A549 (cell line): ENCODE results near the gene KRT71. TPM values are rescaled to one million over a fixed set of nuclear protein-coding genes. Genes with fewer than 3 reads are reported as not detected.

Experiments used
- ATAC-seq, 2 experiments: fragments of 200-7000 bp in 1 of 2; fragments of >200 bp in 1 of 2; cut with Nextera tagmentation in 1 of 2; cut with Tn5 transposase in 1 of 2; 3 replicates each; pipeline versions ENCODE4 v1.8.0 to v1.9.1; 2018 to 2020; ENCODE audit warnings: mild to moderate bottlenecking in 1 of 2, moderate library complexity in 1 of 2
- CTCF ChIA-PET: fragments of 300-600 bp; sonication (Branson Sonifier 250); formaldehyde crosslinking; extraction: SDS; loops from one replicate; lab custom pipeline; 2021; ENCODE audit warnings: antibody characterized with exemption, inconsistent platforms; lab: Yijun Ruan, JAX
- POLR2A ChIA-PET: fragments of 350-600 bp; formaldehyde crosslinking; extraction: SDS; loops from one replicate; lab custom pipeline; 2021; ENCODE audit warnings: antibody characterized with exemption, inconsistent platforms; lab: Yijun Ruan, JAX
- DNase-seq, 2 experiments: peaks; one replicate each; pipeline versions ENCODE4 v3.0.0 to v3.0.0-alpha.2; 2011 to 2016; ENCODE audit warnings: low read depth in 1 of 2, low spot score in 1 of 2
- FAIRE-seq: peaks from 2 replicates; lab custom pipeline; 2011; peaks lifted over from hg19 to GRCh38; lab: Jason Lieb, UNC
- H3K27ac ChIP-seq, 2 experiments: fragments of >200 bp; sonication (Bioruptor Twin); formaldehyde crosslinking; 3 replicates each; pipeline ENCODE4 v1.5.1; 2016 to 2017
- H3K4me1 ChIP-seq: fragments of >200 bp; sonication (Bioruptor Twin); formaldehyde crosslinking; 3 replicates; pipeline ENCODE4 v1.6.1; 2016
- H3K4me2 ChIP-seq: fragments of >200 bp; sonication (Bioruptor Twin); formaldehyde crosslinking; 3 replicates; pipeline ENCODE4 v1.6.1; 2016
- H3K4me3 ChIP-seq: fragments of >200 bp; sonication (Bioruptor Twin); formaldehyde crosslinking; 3 replicates; pipeline ENCODE4 v1.5.1; 2016
- H3K9me3 ChIP-seq: fragments of >200 bp; sonication (Bioruptor Twin); formaldehyde crosslinking; 3 replicates; pipeline ENCODE4 v1.6.1; 2016
- ATOH8 ChIP-seq: fragments of 250-450 bp; sonication (Bioruptor Pico); IDR thresholded peaks from 2 replicates; pipeline ENCODE4 v1.5.0; 2020; ENCODE audit warnings: low read depth, mild to moderate bottlenecking, moderate library complexity
- CBX2 ChIP-seq: fragments of 200-600 bp; sonication (generic); IDR thresholded peaks from 2 replicates; pipeline ENCODE4 v1.6.1; 2016; ENCODE audit warnings: low read depth, mild to moderate bottlenecking, borderline replicate concordance
- CBX8 ChIP-seq: fragments of 200-600 bp; sonication (generic); IDR thresholded peaks from 2 replicates; pipeline ENCODE4 v1.6.1; 2016
- CEBPB ChIP-seq, 2 experiments: fragments of >200 bp in 1 of 2; sonication (Bioruptor Twin) in 1 of 2; formaldehyde crosslinking in 1 of 2; IDR thresholded peaks; 2 replicates each; pipeline ENCODE4 v1.6.1; 2012 to 2016
- EHMT2 ChIP-seq: fragments of 200-600 bp; sonication (generic); IDR thresholded peaks from 2 replicates; pipeline ENCODE4 v1.6.1; 2016; ENCODE audit warnings: antibody characterized with exemption, low read depth, mild to moderate bottlenecking, moderate library complexity
- EP300 ChIP-seq, 2 experiments: fragments of >200 bp; sonication (Bioruptor Twin); formaldehyde crosslinking; IDR thresholded peaks; 2 replicates in 1 of 2; 3 replicates in 1 of 2; pipeline ENCODE4 v1.6.1; 2016 to 2017
- FOSB ChIP-seq: fragments of 250-450 bp; sonication (Bioruptor Pico); IDR thresholded peaks from 2 replicates; pipeline ENCODE4 v1.5.0; 2020; ENCODE audit warnings: mild to moderate bottlenecking, moderate library complexity
- FOXS1 ChIP-seq: fragments of 250-450 bp; sonication (Bioruptor Pico); IDR thresholded peaks from 2 replicates; pipeline ENCODE4 v1.5.0; 2020; ENCODE audit warnings: mild to moderate bottlenecking, moderate library complexity
- GATA3 ChIP-seq: IDR thresholded peaks from 2 replicates; pipeline ENCODE4 v1.6.1; 2012; ENCODE audit warnings: borderline replicate concordance
- JUN ChIP-seq, 2 experiments: fragments of >200 bp; sonication (Bioruptor Twin); formaldehyde crosslinking; IDR thresholded peaks; 2 replicates in 1 of 2; 3 replicates in 1 of 2; pipeline ENCODE4 v1.6.1; 2016 to 2017
- KDM5A ChIP-seq: fragments of 200-600 bp; sonication (generic); IDR thresholded peaks from 2 replicates; pipeline ENCODE4 v1.6.1; 2016; ENCODE audit warnings: antibody characterized with exemption, mild to moderate bottlenecking
- MAFK ChIP-seq: fragments of 450-650 bp; IDR thresholded peaks from 2 replicates; pipeline ENCODE4 v1.6.1; 2014; ENCODE audit not compliant: partially characterized antibody
- MAZ ChIP-seq: fragments of 150-350 bp; IDR thresholded peaks from 2 replicates; pipeline ENCODE4 v1.6.1; 2014; ENCODE audit warnings: antibody characterized with exemption, low read depth, low read length, borderline replicate concordance
- NFE2L2 ChIP-seq: fragments of 150-350 bp; conservative IDR thresholded peaks from 2 replicates; pipeline ENCODE4 v1.6.1; 2014; ENCODE audit warnings: low read length
- NPAS2 ChIP-seq: fragments of 250-450 bp; sonication (Bioruptor Pico); IDR thresholded peaks from 2 replicates; pipeline ENCODE4 v1.8.0; 2022; ENCODE audit warnings: mild to moderate bottlenecking, moderate library complexity, borderline replicate concordance
- POLR2A ChIP-seq: IDR thresholded peaks from 2 replicates; pipeline ENCODE4 v1.6.1; 2012; ENCODE audit warnings: mild to moderate bottlenecking, low read length
- POLR2AphosphoS2 ChIP-seq: conservative IDR thresholded peaks from 2 replicates; pipeline ENCODE4 v1.6.1; 2012; ENCODE audit warnings: low read length, improper control_type of control experiment, inconsistent platforms
- RAD21 ChIP-seq, 2 experiments: fragments of >200 bp in 1 of 2; sonication (Bioruptor Twin) in 1 of 2; formaldehyde crosslinking in 1 of 2; IDR thresholded peaks in 1 of 2; conservative IDR thresholded peaks in 1 of 2; 2 replicates in 1 of 2; 3 replicates in 1 of 2; pipeline ENCODE4 v1.6.1; 2012 to 2018; ENCODE audit warnings: inconsistent platforms in 1 of 2
- RARB ChIP-seq: fragments of 250-450 bp; sonication (Bioruptor Pico); IDR thresholded peaks from 2 replicates; pipeline ENCODE4 v1.8.0; 2021; ENCODE audit warnings: mild to moderate bottlenecking, moderate library complexity
- RCOR1 ChIP-seq: fragments of 150-350 bp; IDR thresholded peaks from 2 replicates; pipeline ENCODE4 v1.6.1; 2014; ENCODE audit warnings: antibody characterized with exemption, low read length, low read depth
- RFX5 ChIP-seq: fragments of 450-650 bp; IDR thresholded peaks from 2 replicates; pipeline ENCODE4 v1.7.1; 2014; ENCODE audit warnings: antibody characterized with exemption, mild to moderate bottlenecking, moderate library complexity
- RNF2 ChIP-seq: fragments of 200-600 bp; sonication (generic); IDR thresholded peaks from 2 replicates; pipeline ENCODE4 v1.6.1; 2016; ENCODE audit warnings: low read depth, mild to moderate bottlenecking, antibody characterized with exemption, moderate library complexity, borderline replicate concordance
- WGBS: methylation state at CpG from one replicate; pipeline ENCODE4 v1.1.6; 2017; ENCODE audit errors: missing lambda C conversion rate; 5-methylcytosine and 5-hydroxymethylcytosine counted together
- polyA plus RNA-seq, 4 experiments: library from polyadenylated mRNA; depleted of rRNA in 3 of 4; stranded (reverse); fragments of >200 nt; fragmentation: RNase III in 1 of 4; extraction: RNeasy Plus Mini Kit Qiagen cat#74134 plus additional on column Dnase treatment in 1 of 4; gene quantifications; 2 replicates in 3 of 4; 3 replicates in 1 of 4; pipeline ENCODE4 v1.2.3, GENCODE V29; 2011 to 2017
- TF ChIP-seq, protein P1 (sequence below): fragments of 450-650 bp; IDR thresholded peaks from 2 replicates; pipeline ENCODE4 v1.6.1; 2014; ENCODE audit warnings: antibody characterized with exemption
- TF ChIP-seq, protein P2 (sequence below): fragments of 250-450 bp; sonication (Bioruptor Pico); IDR thresholded peaks from 2 replicates; pipeline ENCODE4 v1.5.0; 2021; ENCODE audit warnings: mild to moderate bottlenecking, moderate library complexity, borderline replicate concordance

Gene KRT71
- polyA plus RNA-seq, 2 of the 4 experiments (the other 2 are of a cell fraction) = not detected

- ChIA-PET POLR2A (no interaction called here), CTCF (interaction anchor here (0.9 to 5.3 kb wide), 7 partner anchors 8 to 435 kb away, joined by 3 to 39 read pairs (median 5); no protein-coding TSS in a partner anchor)
- no peaks in the 10 kb centered on the region for H3K4me1 ChIP-seq
- ATAC-seq (no peak), DNase-seq (no peak), FAIRE-seq (no peak)
- H3K4me2 ChIP-seq = no peak overlapping the region
- WGBS = 89% methylated on average over 9 of the region's 9 CpGs
- no peak overlapping the region for H3K27ac ChIP-seq
- H3K9me3 ChIP-seq = no peaks in the 10 kb centered on the region
- TF ChIP-seq CBX8 = no peak
- TF ChIP-seq JUN (IDR thresholded peaks at IDR 0.05) = no peak
- no peak for TF ChIP-seq GATA3
- no peak for TF ChIP-seq MAZ
- TF ChIP-seq, all 56 proteins: peak for 0
- no peak overlapping the region for H3K4me3 ChIP-seq
These were observed 22.3 kb upstream of the KRT71 start for GRCh38 chr12:52575256-52575655.

DNA sequence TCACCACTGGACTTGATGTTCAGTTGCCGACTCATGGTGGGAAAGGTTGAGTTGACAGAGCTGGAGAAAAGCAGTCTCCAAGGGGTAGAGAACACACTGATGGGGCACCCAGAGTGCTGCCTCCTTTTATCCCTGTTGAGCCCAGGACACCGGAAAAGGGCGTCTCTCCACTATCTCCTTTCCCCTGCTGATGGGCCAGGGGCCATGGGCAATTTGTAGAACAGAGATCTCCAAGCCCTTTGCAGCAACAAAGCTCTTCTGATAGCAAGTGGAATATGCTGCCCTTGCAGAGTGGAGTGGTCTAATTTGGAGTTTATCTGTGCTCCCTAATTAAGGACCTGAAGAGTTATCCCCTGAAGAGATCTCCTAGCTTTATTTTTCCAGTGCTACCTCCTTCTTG is 20.8 kb upstream of the KRT71 start, which contains the start of gene KRT74:
Gene KRT74 (minus strand): TSS at position 101 of the 400 bp plus-strand sequence. CDS start 66 bp downstream, at position 35.
- no peak for TF ChIP-seq GATA3
- no peak for TF ChIP-seq RFX5
- no peak for TF ChIP-seq RAD21 (conservative IDR thresholded peaks at IDR 0.05 in 1 of 2, IDR thresholded peaks at IDR 0.05 in 1 of 2)
- TF ChIP-seq CBX8 = no peak
- TF ChIP-seq, protein P1, sequence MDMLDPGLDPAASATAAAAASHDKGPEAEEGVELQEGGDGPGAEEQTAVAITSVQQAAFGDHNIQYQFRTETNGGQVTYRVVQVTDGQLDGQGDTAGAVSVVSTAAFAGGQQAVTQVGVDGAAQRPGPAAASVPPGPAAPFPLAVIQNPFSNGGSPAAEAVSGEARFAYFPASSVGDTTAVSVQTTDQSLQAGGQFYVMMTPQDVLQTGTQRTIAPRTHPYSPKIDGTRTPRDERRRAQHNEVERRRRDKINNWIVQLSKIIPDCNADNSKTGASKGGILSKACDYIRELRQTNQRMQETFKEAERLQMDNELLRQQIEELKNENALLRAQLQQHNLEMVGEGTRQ = no peak
- TF ChIP-seq FOSB (CRISPR knock-in tag) = no peak
- no peak for TF ChIP-seq EHMT2
- no peak for TF ChIP-seq KDM5A
- no peak for TF ChIP-seq NFE2L2
- no peak for TF ChIP-seq RARB
- no peak for TF ChIP-seq POLR2A
- no peak for TF ChIP-seq NPAS2 (CRISPR knock-in tag)
- no peak for TF ChIP-seq ATOH8
- TF ChIP-seq POLR2AphosphoS2 = no peak
- TF ChIP-seq MAFK = no peak
- no peak for TF ChIP-seq FOXS1 (CRISPR knock-in tag)
- no peak for TF ChIP-seq RNF2
- no peak for TF ChIP-seq RCOR1
- no peak for TF ChIP-seq CEBPB (IDR thresholded peaks at IDR 0.05)
- Histone ChIP-seq H3K9me3 (no peaks in the 10 kb centered on the region), H3K4me1 (no peaks in the 10 kb centered on the region), H3K4me3 (no peak within 1 kb of the TSS), H3K4me2 (no peak within 1 kb of the TSS), H3K27ac (no peak within 1 kb of the TSS)
- ATAC-seq = no peak
- ChIA-PET POLR2A (no interaction called here), CTCF (interaction anchor here (0.6 to 5.3 kb wide), 10 partner anchors 9 to 434 kb away, joined by 3 to 39 read pairs (median 4); no protein-coding TSS in a partner anchor)
- FAIRE-seq = no peak
- DNase-seq = no peak
- WGBS = 87% methylated on average over 3 of the region's 3 CpGs

DNA sequence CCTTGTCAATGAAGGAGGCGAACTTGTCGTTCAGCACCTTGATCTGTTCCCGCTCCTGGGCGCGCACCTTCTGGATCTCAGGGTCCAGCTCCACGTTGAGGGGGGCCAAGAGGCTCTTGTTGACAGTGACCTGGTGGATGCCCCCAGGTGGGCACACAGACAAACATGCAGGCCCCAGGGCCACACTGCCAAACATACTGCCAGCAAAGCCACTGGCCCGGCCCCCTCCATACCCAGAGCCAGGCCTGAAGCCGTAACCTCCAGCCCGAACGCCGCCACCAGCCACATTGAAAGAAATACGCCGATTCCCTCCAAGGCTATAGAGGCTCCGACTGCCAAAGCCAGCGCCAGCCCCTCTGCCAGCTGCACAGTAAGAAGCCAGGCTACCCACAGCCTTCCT is 20.4 kb upstream of the KRT71 start:
- Histone ChIP-seq H3K9me3 (no peaks in the 10 kb centered on the region), H3K27ac (no peak overlapping the region), H3K4me3 (no peak overlapping the region), H3K4me1 (no peaks in the 10 kb centered on the region), H3K4me2 (no peak overlapping the region)
- WGBS = 93% methylated on average over 15 of the region's 15 CpGs
- ChIA-PET POLR2A (no interaction called here), CTCF (interaction anchor here (0.7 to 5.3 kb wide), 9 partner anchors 9 to 433 kb away, joined by 3 to 39 read pairs (median 5); no protein-coding TSS in a partner anchor)
- DNase-seq = no peak
- TF ChIP-seq EHMT2 = no peak
- no peak for ATAC-seq
- FAIRE-seq = no peak

- H3K4me3 ChIP-seq = no peak overlapping the region
- no peaks in the 10 kb centered on the region for H3K9me3 ChIP-seq
- H3K4me2 ChIP-seq = no peak overlapping the region
- DNase-seq (no peak), ATAC-seq (no peak), FAIRE-seq (no peak)
- no peak overlapping the region for H3K27ac ChIP-seq
- TF ChIP-seq RAD21 (conservative IDR thresholded peaks at IDR 0.05 in 1 of 2, IDR thresholded peaks at IDR 0.05 in 1 of 2) = no peak
- no peak for TF ChIP-seq RCOR1
- TF ChIP-seq CEBPB (IDR thresholded peaks at IDR 0.05) = no peak
- TF ChIP-seq CBX8 = no peak
- TF ChIP-seq NPAS2 (CRISPR knock-in tag) = no peak
- no peak for TF ChIP-seq EP300 (IDR thresholded peaks at IDR 0.05)
- no peak for TF ChIP-seq CBX2
- TF ChIP-seq, protein P2, sequence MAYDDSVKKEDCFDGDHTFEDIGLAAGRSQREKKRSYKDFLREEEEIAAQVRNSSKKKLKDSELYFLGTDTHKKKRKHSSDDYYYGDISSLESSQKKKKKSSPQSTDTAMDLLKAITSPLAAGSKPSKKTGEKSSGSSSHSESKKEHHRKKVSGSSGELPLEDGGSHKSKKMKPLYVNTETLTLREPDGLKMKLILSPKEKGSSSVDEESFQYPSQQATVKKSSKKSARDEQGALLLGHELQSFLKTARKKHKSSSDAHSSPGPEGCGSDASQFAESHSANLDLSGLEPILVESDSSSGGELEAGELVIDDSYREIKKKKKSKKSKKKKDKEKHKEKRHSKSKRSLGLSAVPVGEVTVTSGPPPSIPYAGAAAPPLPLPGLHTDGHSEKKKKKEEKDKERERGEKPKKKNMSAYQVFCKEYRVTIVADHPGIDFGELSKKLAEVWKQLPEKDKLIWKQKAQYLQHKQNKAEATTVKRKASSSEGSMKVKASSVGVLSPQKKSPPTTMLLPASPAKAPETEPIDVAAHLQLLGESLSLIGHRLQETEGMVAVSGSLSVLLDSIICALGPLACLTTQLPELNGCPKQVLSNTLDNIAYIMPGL = no peak
- no peaks in the 10 kb centered on the region for H3K4me1 ChIP-seq
- ChIA-PET POLR2A (no interaction called here), CTCF (interaction anchor here (1.1 to 2.7 kb wide), 9 partner anchors 8 to 314 kb away, joined by 3 to 15 read pairs (median 6); partner anchors contain the start of gene KRT4)
- 86% methylated on average over 10 of the region's 10 CpGs for WGBS
These were observed 17.6 kb upstream of the KRT71 start for GRCh38 chr12:52570511-52570910.
